ENCODE results near the gene RACK1. TPM values are rescaled to one million over a fixed set of nuclear protein-coding genes. Genes with fewer than 3 reads are reported as not detected.
"Not testable (repeated sequence)": the region's sequence is repeated elsewhere in the genome, so short reads cannot be mapped to it uniquely, and the experiment has no call there.

Gene RACK1
- total RNA-seq, 1 donor from 2014 or later, result 628 TPM

DNA sequence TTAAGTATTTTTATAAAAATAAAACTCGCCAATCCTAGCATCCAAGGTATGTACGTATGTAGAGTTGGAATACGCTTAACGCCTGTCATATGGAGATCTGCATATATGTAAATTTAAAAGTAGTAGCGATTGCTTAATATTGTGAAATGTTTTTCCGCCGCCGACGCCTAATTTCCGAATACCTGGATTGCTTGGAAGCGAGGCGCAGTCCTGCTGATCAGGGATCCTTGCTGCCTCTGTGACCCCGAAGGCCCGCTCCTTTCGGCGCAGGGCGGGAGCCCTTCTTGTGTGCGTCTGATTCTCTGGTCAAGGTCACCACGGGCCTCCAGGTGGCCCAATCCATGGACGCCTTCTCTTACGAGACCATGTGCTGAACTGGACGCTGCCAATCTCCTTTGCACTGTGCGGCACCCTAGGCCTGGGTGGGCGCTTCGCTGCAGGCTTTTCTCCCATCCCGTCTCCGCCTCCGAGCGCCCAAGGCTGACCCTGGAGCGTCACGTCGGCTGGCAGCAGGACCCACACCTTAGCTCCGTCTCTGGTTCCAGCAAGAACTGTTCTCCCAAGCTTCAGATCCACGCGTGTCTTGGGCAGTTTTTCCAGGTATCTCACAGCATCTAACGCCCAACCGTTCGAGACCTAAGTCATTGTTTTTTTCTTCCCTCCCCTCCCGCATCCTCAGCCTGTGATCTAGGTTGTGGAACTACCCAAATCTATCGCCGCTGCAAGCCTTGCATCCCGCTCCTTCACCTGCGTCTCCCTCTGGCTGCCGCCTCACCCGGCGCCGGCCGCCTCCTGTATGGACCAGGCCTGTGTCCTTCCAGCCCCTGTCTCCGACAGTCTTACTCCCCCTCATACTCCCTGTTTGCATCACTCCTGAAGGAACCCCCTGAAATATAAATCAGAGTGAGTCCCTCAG is 24.2 kb downstream of the RACK1 start:
- Histone ChIP-seq H3K4me1 (peaks cover 53% of the 10 kb centered on the region), H3K4me3 (no peak overlapping the region), H3K9me3 (replicated peaks) (no peaks in the 10 kb centered on the region), H3K27ac (replicated peaks) (no peak overlapping the region), H3K27me3 (ENCODE audit: low read depth) (no peaks in the 10 kb centered on the region), H3K36me3 (no peaks in the 10 kb centered on the region)
- no peak for DNase-seq
- TF ChIP-seq, protein P1, sequence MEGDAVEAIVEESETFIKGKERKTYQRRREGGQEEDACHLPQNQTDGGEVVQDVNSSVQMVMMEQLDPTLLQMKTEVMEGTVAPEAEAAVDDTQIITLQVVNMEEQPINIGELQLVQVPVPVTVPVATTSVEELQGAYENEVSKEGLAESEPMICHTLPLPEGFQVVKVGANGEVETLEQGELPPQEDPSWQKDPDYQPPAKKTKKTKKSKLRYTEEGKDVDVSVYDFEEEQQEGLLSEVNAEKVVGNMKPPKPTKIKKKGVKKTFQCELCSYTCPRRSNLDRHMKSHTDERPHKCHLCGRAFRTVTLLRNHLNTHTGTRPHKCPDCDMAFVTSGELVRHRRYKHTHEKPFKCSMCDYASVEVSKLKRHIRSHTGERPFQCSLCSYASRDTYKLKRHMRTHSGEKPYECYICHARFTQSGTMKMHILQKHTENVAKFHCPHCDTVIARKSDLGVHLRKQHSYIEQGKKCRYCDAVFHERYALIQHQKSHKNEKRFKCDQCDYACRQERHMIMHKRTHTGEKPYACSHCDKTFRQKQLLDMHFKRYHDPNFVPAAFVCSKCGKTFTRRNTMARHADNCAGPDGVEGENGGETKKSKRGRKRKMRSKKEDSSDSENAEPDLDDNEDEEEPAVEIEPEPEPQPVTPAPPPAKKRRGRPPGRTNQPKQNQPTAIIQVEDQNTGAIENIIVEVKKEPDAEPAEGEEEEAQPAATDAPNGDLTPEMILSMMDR (IDR thresholded peaks at IDR 0.05; ENCODE audit: borderline replicate concordance), result no peak
- intact Hi-C loops (cut with micrococcal nuclease), result no loop called here

DNA sequence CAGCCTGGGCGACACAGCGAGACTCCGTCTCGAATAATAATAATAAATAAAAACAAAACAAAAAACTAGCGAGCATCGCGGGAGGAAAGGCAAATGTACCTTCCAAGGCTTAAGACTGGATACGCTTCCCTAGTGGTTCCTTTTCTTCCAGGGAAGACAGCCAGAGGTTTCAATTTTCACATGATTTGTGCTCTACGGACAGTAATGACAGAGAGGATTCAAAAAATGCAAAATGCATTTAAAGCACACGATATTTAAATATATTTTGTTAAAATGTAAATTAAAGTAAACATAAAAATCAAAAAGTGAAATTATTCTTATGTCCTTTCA is 24.9 kb downstream of the RACK1 start:
- peak overlapping the region; percentile 76 for H3K27ac ChIP-seq (replicated peaks)
- intact Hi-C loops (cut with micrococcal nuclease), result no loop called here

DNA sequence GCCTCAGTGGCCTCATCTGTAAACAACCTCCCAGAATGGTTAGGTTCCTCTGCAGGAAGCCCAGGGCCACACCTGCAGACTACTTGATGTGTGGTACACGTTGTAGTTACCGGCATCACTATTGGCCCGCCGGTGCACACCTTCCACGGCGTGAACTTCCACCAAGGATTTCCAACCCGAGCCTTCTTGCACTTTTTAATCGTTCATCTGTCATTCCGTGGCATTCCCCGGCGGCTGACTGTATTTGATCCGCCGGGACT is 26.0 kb downstream of the RACK1 start:
- peaks cover 46% of the 10 kb centered on the region for H3K4me1 ChIP-seq
- no peaks in the 10 kb centered on the region for H3K9me3 ChIP-seq (replicated peaks)
- peak overlapping the region; percentile 72 for H3K4me3 ChIP-seq
- H3K27me3 ChIP-seq (ENCODE audit: low read depth), result no peaks in the 10 kb centered on the region
- H3K36me3 ChIP-seq, result no peaks in the 10 kb centered on the region
- intact Hi-C loops (cut with micrococcal nuclease), result no loop called here
- DNase-seq, result no peak
- TF ChIP-seq, protein P1 (IDR thresholded peaks at IDR 0.05; ENCODE audit: borderline replicate concordance), result no peak
- peak overlapping the region; percentile 76 for H3K27ac ChIP-seq (replicated peaks)

More for the DNA sequence above, 24.9 kb downstream of the RACK1 start:
- no peaks in the 10 kb centered on the region for H3K27me3 ChIP-seq (ENCODE audit: low read depth)
- no peaks in the 10 kb centered on the region for H3K9me3 ChIP-seq (replicated peaks)
- peak overlapping the region; percentile 72 for H3K4me3 ChIP-seq
- no peaks in the 10 kb centered on the region for H3K36me3 ChIP-seq
- DNase-seq, result no peak
- peaks cover 46% of the 10 kb centered on the region for H3K4me1 ChIP-seq
- TF ChIP-seq, protein P1 (IDR thresholded peaks at IDR 0.05; ENCODE audit: borderline replicate concordance), result no peak

DNA sequence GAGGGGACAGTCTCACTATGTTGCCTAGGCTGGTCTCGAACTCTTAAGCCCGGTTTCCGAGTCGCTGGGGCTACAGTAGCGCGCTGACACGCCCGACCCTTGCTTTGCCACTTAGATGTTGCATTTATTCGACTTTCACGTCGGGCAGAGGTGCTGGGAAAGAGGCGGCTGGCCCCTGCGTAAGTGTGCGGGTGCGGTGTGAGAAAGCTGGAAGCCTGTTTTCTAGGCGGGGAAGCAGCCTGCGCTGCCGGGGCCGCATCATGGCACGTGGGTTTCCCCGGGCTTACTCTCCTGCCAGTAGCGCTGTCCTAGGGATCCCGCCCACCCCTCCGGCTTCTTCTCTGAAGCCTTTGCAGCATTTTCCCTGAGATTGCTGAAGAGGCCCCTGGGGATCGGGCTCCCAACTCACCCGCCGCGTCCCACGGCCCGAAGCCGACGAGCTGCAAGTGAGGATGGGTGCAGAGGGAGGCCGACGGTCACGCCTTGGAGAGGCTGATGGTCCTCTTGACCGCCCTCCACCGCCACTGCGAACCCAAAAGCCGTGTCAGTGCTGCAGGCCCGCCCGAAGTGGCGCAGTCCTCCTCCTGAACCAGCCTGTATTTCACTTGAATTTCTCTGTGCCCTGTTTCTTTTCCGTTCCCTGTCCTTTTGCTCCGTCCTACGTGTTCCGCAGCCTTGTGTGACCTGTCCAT is 26.4 kb downstream of the RACK1 start:
- Histone ChIP-seq H3K27me3 (ENCODE audit: low read depth) (no peaks in the 10 kb centered on the region), H3K36me3 (no peaks in the 10 kb centered on the region), H3K4me1 (peaks cover 46% of the 10 kb centered on the region), H3K4me3 (peak overlapping the region; percentile 72), H3K27ac (replicated peaks) (peak overlapping the region; percentile 76), H3K9me3 (replicated peaks) (no peaks in the 10 kb centered on the region)
- DNase-seq, result peak; percentile 53
- TF ChIP-seq, protein P1 (IDR thresholded peaks at IDR 0.05; ENCODE audit: borderline replicate concordance), result no peak
- intact Hi-C loops (cut with micrococcal nuclease), result no loop called here

DNA sequence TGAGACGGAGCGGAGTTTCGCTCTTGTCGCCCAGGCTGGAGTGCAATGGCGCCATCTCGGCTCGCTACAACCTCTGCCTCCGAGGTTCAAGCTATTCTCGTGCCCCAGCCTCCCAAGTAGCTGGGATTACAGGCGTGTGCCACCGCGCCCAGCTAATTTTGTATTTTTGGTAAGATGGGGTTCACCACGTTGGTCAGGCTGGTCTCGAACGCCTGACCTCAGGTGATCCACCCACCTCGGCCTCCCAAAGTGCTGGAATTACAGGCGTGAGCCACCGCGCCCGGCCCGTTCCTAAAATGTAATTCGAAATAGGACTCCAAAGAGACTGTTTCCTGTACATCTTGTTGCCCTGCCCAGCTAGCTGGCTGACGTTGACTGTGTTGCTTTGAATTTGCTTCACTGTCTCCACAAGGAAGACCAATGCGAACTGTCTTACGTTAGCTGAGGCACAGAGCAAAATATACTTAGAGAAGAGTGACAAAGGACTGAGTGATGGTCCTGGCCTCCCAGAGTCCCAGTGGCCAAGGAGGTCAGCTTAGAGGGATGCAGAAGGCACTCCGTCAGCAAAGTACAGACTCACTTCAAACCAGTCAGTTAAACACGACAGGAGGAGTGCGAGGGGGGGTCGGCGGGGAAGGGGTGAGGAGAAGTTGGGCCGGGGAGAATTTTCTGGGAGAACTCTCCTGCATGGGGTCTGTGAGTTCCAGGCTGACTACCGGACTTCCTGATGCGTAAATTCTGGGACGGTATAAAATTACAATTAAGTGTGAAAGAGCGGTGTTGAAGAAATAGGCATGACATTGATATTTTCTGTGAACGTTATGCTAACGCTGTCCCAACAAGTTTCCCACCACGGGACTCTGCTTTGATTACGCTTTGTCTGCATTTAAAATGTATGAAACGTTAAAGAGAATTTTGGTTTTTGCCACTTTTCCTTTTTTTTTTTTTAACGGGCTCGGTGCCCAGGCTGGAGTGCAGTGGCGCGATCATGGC is 27.4 kb downstream of the RACK1 start:
- Histone ChIP-seq H3K4me3 (peak overlapping the region; percentile 72), H3K4me1 (peaks cover 45% of the 10 kb centered on the region), H3K27me3 (ENCODE audit: low read depth) (no peaks in the 10 kb centered on the region), H3K36me3 (no peaks in the 10 kb centered on the region), H3K9me3 (replicated peaks) (no peaks in the 10 kb centered on the region), H3K27ac (replicated peaks) (peak overlapping the region; percentile 76)
- TF ChIP-seq, protein P1 (IDR thresholded peaks at IDR 0.05; ENCODE audit: borderline replicate concordance), result no peak
- DNase-seq, result no peak
- intact Hi-C loops (cut with micrococcal nuclease), result no loop called here

DNA sequence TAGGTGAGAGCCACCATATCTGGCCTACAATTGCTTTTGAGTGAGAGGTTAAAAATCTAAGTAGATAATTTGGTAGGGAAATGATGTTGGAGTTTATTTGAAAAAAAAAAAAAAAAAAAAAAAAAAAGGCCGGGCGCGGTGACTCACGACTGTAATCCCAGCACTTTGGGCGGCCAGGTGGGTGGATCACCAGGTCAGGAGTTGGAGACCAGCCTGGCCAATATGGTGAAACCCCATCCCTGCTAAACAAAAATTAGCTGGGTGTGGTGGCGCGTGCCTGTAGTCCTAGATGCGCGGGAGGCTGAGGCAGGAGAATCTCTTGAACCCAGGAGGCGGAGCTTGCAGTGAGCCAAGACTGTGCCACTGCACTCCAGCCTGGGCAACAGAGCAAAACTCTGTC is 29.5 kb downstream of the RACK1 start:
- H3K36me3 ChIP-seq; H3K27ac ChIP-seq (replicated peaks); intact Hi-C loops (cut with micrococcal nuclease); DNase-seq; H3K27me3 ChIP-seq (ENCODE audit: low read depth); H3K9me3 ChIP-seq (replicated peaks); H3K4me3 ChIP-seq: not testable (repeated sequence)
- peaks cover 49% of the 10 kb centered on the region for H3K4me1 ChIP-seq

All from left ventricle myocardium inferior (tissue), 1 donor.